Tongue (tissue), 2 donors: ENCODE results near the gene ZNF143. TPM values are rescaled to one million over a fixed set of nuclear protein-coding genes. Genes with fewer than 3 reads are reported as not detected.
"Not testable (repeated sequence)": the region's sequence is repeated elsewhere in the genome, so short reads cannot be mapped to it uniquely, and the experiment has no call there.

Experiments
- DNase-seq: peaks from one replicate; pipeline ENCODE4 v3.0.0-alpha.2; 2015
- total RNA-seq: library from RNA; depleted of rRNA; stranded (reverse); fragments of >200 nt; gene quantifications from one replicate; pipeline ENCODE4 v1.2.3, GENCODE V29; 2014

Gene ZNF143
- total RNA-seq, 1 donor from 2014 or later = 29.3 TPM

- not testable (repeated sequence) for DNase-seq
These were observed 88.4 kb downstream of the ZNF143 start for GRCh38 chr11:9549216-9549615.

GRCh38 chr11:9550191-9550628 lies 89.4 kb downstream of the ZNF143 start:
- no peak for DNase-seq

GRCh38 chr11:9561279-9561982 lies 100.6 kb downstream of the ZNF143 start:
- DNase-seq = no peak

GRCh38 chr11:9562716-9563115 lies 101.9 kb downstream of the ZNF143 start:
- DNase-seq = no peak

- peak; percentile 52 for DNase-seq
These were observed 102.5 kb downstream of the ZNF143 start for GRCh38 chr11:9563196-9563730.

- DNase-seq = peak; percentile 75
These were observed 105.2 kb downstream of the ZNF143 start for GRCh38 chr11:9565822-9566560.

- DNase-seq = no peak
These were observed 105.8 kb downstream of the ZNF143 start for GRCh38 chr11:9566561-9567063.

GRCh38 chr11:9567401-9567800 lies 106.6 kb downstream of the ZNF143 start:
- DNase-seq = no peak

- DNase-seq = no peak
These were observed 107.5 kb downstream of the ZNF143 start for GRCh38 chr11:9568161-9568853.

GRCh38 chr11:9568854-9569587 lies 108.2 kb downstream of the ZNF143 start:
- peak; percentile 96 for DNase-seq

GRCh38 chr11:9569588-9570164 lies 108.9 kb downstream of the ZNF143 start:
- no peak for DNase-seq

- DNase-seq = no peak
These were observed 109.7 kb downstream of the ZNF143 start for GRCh38 chr11:9570313-9571025.

- peak; percentile 78 for DNase-seq
These were observed 110.4 kb downstream of the ZNF143 start for GRCh38 chr11:9571071-9571762.

- DNase-seq = peak; percentile 64
These were observed 110.9 kb downstream of the ZNF143 start for GRCh38 chr11:9571763-9572115.

- DNase-seq = peak; percentile 99
These were observed 112.4 kb downstream of the ZNF143 start, which contains the start of gene WEE1 for GRCh38 chr11:9573052-9573774. TSS of gene WEE1 (plus strand) at chr11:9573670. CDS start at chr11:9573934, 264 bp downstream.

GRCh38 chr11:9573775-9574621 lies 113.2 kb downstream of the ZNF143 start:
- DNase-seq = no peak

GRCh38 chr11:9574622-9575259 lies 113.9 kb downstream of the ZNF143 start:
- DNase-seq = peak; percentile 63
